H1 (cell line): ENCODE data around the gene HLA-DQA2. TPM values are rescaled to one million over a fixed set of nuclear protein-coding genes. Genes with fewer than 3 reads are reported as not detected.
"Not testable (repeated sequence)": the region's sequence is repeated elsewhere in the genome, so short reads cannot be mapped to it uniquely, and the experiment has no call there.

Source experiments
- CTCF ChIA-PET: fragments of 300-600 bp; sonication (Branson Sonifier 250); formaldehyde crosslinking; loops from one replicate; lab custom pipeline; 2021; ENCODE audit not compliant: partially characterized antibody; lab: Charles Lee
- POLR2A ChIA-PET: fragments of 300-600 bp; sonication (Branson Sonifier 250); formaldehyde crosslinking; loops from one replicate; lab custom pipeline; 2021; ENCODE audit warnings: inconsistent platforms; ENCODE audit not compliant: partially characterized antibody; lab: Charles Lee
- DNase-seq, 2 experiments: peaks; one replicate each; pipeline versions ENCODE4 v3.0.0 to v3.0.0-alpha.2; 2010 to 2022; ENCODE audit warnings: low spot score in 2 of 2, low read depth in 1 of 2, mixed read lengths in 1 of 2
- FAIRE-seq: peaks from 2 replicates; lab custom pipeline; 2011; peaks lifted over from hg19 to GRCh38; lab: Jason Lieb, UNC
- H2AFZ ChIP-seq: 2 replicates; pipeline ENCODE4 v1.8.1; 2012; ENCODE audit warnings: low read length, inconsistent platforms
- H2AK5ac ChIP-seq: 2 replicates; pipeline ENCODE4 v1.6.1; 2013; ENCODE audit warnings: low read depth, low read length
- H2BK120ac ChIP-seq: replicated peaks from 2 replicates; pipeline ENCODE3; 2013; ENCODE audit warnings: low read depth, low read length, inconsistent platforms
- H2BK12ac ChIP-seq: 2 replicates; pipeline ENCODE4 v1.6.1; 2013; ENCODE audit warnings: low read depth, low read length
- H2BK15ac ChIP-seq: 2 replicates; pipeline ENCODE4 v1.6.1; 2013; ENCODE audit warnings: low read length
- H2BK20ac ChIP-seq: 2 replicates; pipeline ENCODE4 v1.6.1; 2013; ENCODE audit warnings: low read length
- H2BK5ac ChIP-seq: 2 replicates; pipeline ENCODE4 v1.6.1; 2013; ENCODE audit warnings: low read depth, low read length
- H3K14ac ChIP-seq: 2 replicates; pipeline ENCODE4 v1.6.1; 2013; ENCODE audit warnings: inconsistent platforms; ENCODE audit not compliant: insufficient read length
- H3K18ac ChIP-seq: 2 replicates; pipeline ENCODE4 v1.6.1; 2013; ENCODE audit warnings: low read length; ENCODE audit errors: extremely low read depth
- H3K23ac ChIP-seq: 2 replicates; pipeline ENCODE4 v1.6.1; 2013; ENCODE audit warnings: inconsistent platforms; ENCODE audit not compliant: insufficient read length
- H3K23me2 ChIP-seq: 2 replicates; pipeline ENCODE4 v1.6.1; 2013; ENCODE audit warnings: low read depth, low read length
- H3K27ac ChIP-seq: 2 replicates; pipeline ENCODE4 v1.6.1; 2011; ENCODE audit warnings: low read depth, low read length, inconsistent platforms
- H3K27me3 ChIP-seq, 4 experiments: replicated peaks in 1 of 4; 1 replicate in 1 of 4; 2 replicates in 3 of 4; pipeline versions ENCODE4 v1.6.1 to v1.8.1; 2011 to 2013; ENCODE audit warnings: low read length in 3 of 4, mild to moderate bottlenecking in 3 of 4, inconsistent platforms in 2 of 4, mixed read lengths in 2 of 4, moderate library complexity in 1 of 4; ENCODE audit not compliant: control insufficient read depth in 3 of 4, insufficient read depth in 3 of 4; ENCODE audit errors: extremely low read depth in 1 of 4
- H3K36me3 ChIP-seq, 4 experiments: 2 replicates each; pipeline versions ENCODE4 v1.6.1 to v1.8.1; 2011 to 2013; ENCODE audit warnings: mild to moderate bottlenecking in 4 of 4, low read length in 3 of 4, moderate library complexity in 2 of 4, control low read depth in 1 of 4, inconsistent platforms in 1 of 4; ENCODE audit not compliant: insufficient read depth in 4 of 4, control insufficient read depth in 2 of 4
- H3K4ac ChIP-seq: replicated peaks from 2 replicates; pipeline ENCODE3; 2013; ENCODE audit warnings: low read length, low read depth, mixed read lengths, inconsistent platforms; ENCODE audit not compliant: insufficient read length
- H3K4me1 ChIP-seq, 4 experiments: replicated peaks in 1 of 4; 1 replicate in 1 of 4; 2 replicates in 3 of 4; pipeline versions ENCODE4 v1.6.1 to v1.8.1; 2011 to 2013; ENCODE audit warnings: low read length in 3 of 4, inconsistent platforms in 2 of 4, mixed read lengths in 1 of 4; ENCODE audit not compliant: insufficient read depth in 4 of 4, control insufficient read depth in 3 of 4
- H3K4me2 ChIP-seq, 2 experiments: 2 replicates each; pipeline versions ENCODE4 v1.6.1 to v1.8.1; 2011 to 2013; ENCODE audit warnings: low read depth in 2 of 2, low read length in 2 of 2, control low read depth in 1 of 2, inconsistent platforms in 1 of 2, mild to moderate bottlenecking in 1 of 2; ENCODE audit not compliant: insufficient read depth in 1 of 2
- H3K4me3 ChIP-seq, 4 experiments: fragments of 200-600, 300-600 bp in 1 of 4; sonication (generic), shearing (Covaris generic), sonication (Bioruptor Twin) in 1 of 4; 2 replicates each; pipeline versions ENCODE4 v1.5.1 to v1.8.1; 2011 to 2016; ENCODE audit warnings: low read length in 4 of 4, low read depth in 3 of 4, control low read depth in 2 of 4, inconsistent platforms in 2 of 4, mild to moderate bottlenecking in 2 of 4, mixed read lengths in 1 of 4, moderate library complexity in 1 of 4; ENCODE audit not compliant: insufficient read depth in 2 of 4; ENCODE audit errors: extremely low read depth in 1 of 4
- H3K56ac ChIP-seq: replicated peaks from 2 replicates; pipeline ENCODE3; 2013; ENCODE audit warnings: low read depth, mild to moderate bottlenecking, mixed read lengths, low read length, inconsistent platforms; ENCODE audit not compliant: insufficient read length
- H3K79me1 ChIP-seq: 2 replicates; pipeline ENCODE4 v1.6.1; 2013; ENCODE audit warnings: low read depth, low read length, control low read depth
- H3K79me2 ChIP-seq, 2 experiments: 2 replicates each; pipeline versions ENCODE4 v1.6.1 to v1.8.1; 2012 to 2013; ENCODE audit warnings: low read length in 2 of 2, mild to moderate bottlenecking in 2 of 2, inconsistent platforms in 1 of 2; ENCODE audit not compliant: insufficient read depth in 2 of 2, control insufficient read depth in 1 of 2
- H3K9ac ChIP-seq, 4 experiments: replicated peaks in 1 of 4; 1 replicate in 1 of 4; 2 replicates in 3 of 4; pipeline versions ENCODE4 v1.6.1 to v1.8.1; 2011 to 2013; ENCODE audit warnings: low read depth in 3 of 4, low read length in 3 of 4, control low read depth in 2 of 4, mild to moderate bottlenecking in 2 of 4, moderate library complexity in 2 of 4, inconsistent platforms in 1 of 4; ENCODE audit errors: extremely low read depth in 1 of 4
- H3K9me3 ChIP-seq, 2 experiments: 2 replicates each; pipeline versions ENCODE4 v1.6.1 to v1.8.1; 2012 to 2013; ENCODE audit warnings: mild to moderate bottlenecking in 2 of 2, moderate library complexity in 2 of 2, control low read depth in 1 of 2, inconsistent platforms in 1 of 2, low read depth in 1 of 2, low read length in 1 of 2, mixed read lengths in 1 of 2; ENCODE audit not compliant: insufficient read depth in 2 of 2
- H4K20me1 ChIP-seq, 2 experiments: replicated peaks in 1 of 2; 2 replicates each; pipeline versions ENCODE3 to v1.8.1; 2011 to 2013; ENCODE audit warnings: inconsistent platforms in 2 of 2, low read length in 2 of 2, mild to moderate bottlenecking in 1 of 2; ENCODE audit not compliant: insufficient read depth in 2 of 2, control insufficient read depth in 1 of 2
- H4K5ac ChIP-seq: 2 replicates; pipeline ENCODE4 v1.6.1; 2013; ENCODE audit warnings: low read length, low read depth, mixed read lengths, inconsistent platforms; ENCODE audit not compliant: insufficient read length
- H4K8ac ChIP-seq: 2 replicates; pipeline ENCODE4 v1.8.0; 2013; ENCODE audit warnings: mild to moderate bottlenecking, moderate library complexity, low read length, inconsistent platforms; ENCODE audit not compliant: insufficient read depth; ENCODE audit errors: extremely low read depth
- H4K91ac ChIP-seq: replicated peaks from 2 replicates; pipeline ENCODE3; 2013; ENCODE audit warnings: low read length, mixed read lengths, inconsistent platforms; ENCODE audit not compliant: insufficient read length
- polyA plus RNA-seq, 7 experiments: library from polyadenylated mRNA; depleted of rRNA in 3 of 7; stranded (reverse) in 5 of 7; unstranded in 2 of 7; fragments of >200 nt in 5 of 7; fragments of 200-250 nt in 2 of 7; gene quantifications; 1 replicate in 5 of 7; 2 replicates in 1 of 7; 4 replicates in 1 of 7; pipeline versions ENCODE4 v1.2.1 to v1.2.3, GENCODE V29; 2011 to 2013; ENCODE audit warnings: missing spikeins in 2 of 7, mixed read lengths in 2 of 7
- total RNA-seq: library from RNA; stranded (reverse); fragmentation: NEBNext Ultra II Directional; extraction: Animal tissue kit (Norgen Biotek cat#: 25700); gene quantifications from 2 replicates; pipeline ENCODE4 v1.2.1, GENCODE V29; 2021

HLA-DQA2 gene
- total and polyA plus RNA-seq, 2 of the 8 experiments (the other 6 are each of a cell fraction or from before 2014, with no cell fraction given): not detected

DNA sequence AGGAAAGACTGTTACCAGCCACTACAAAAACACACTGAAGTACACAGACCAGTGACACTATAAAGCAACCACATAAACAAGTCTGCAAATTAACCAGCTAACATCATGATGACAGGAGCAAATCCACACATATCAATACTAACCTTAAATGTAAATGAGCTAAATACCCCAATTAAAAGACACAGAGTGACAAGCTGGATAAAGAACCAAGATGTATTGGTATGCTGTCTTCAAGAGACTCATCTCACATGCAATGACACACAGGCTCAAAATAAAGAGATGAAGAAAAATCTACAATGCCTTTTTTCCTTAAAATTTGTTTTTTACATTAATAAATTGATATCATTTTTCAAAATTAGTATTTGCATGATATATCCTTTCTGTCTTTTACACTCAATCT, 41.7 kb downstream of the HLA-DQA2 start:
- H3K79me1 ChIP-seq, H3K9me3 ChIP-seq, H3K27me3 ChIP-seq, H2AFZ ChIP-seq, H3K79me2 ChIP-seq, H4K8ac ChIP-seq, H3K14ac ChIP-seq, H2AK5ac ChIP-seq, H3K4me3 ChIP-seq, H4K5ac ChIP-seq, H3K9ac ChIP-seq, FAIRE-seq, H2BK20ac ChIP-seq, H2BK15ac ChIP-seq, CTCF ChIA-PET, H3K23ac ChIP-seq, H3K36me3 ChIP-seq, POLR2A ChIA-PET, H3K18ac ChIP-seq, DNase-seq, H2BK120ac ChIP-seq, H3K4ac ChIP-seq, H2BK5ac ChIP-seq, H3K27ac ChIP-seq, H3K4me1 ChIP-seq, H3K4me2 ChIP-seq, H4K20me1 ChIP-seq, H2BK12ac ChIP-seq, H4K91ac ChIP-seq, H3K23me2 ChIP-seq, H3K56ac ChIP-seq: not testable (repeated sequence)
